SK-N-MC (cell line): Measurements from ENCODE around the gene KRT2.

Experiments
- EZH2 ChIP-seq: fragments of 200-600 bp; sonication (generic); IDR thresholded peaks from one replicate; pipeline ENCODE4 v1.6.1; 2017; ENCODE audit warnings: antibody characterized with exemption
- POLR2AphosphoS5 ChIP-seq: IDR thresholded peaks from 2 replicates; pipeline ENCODE4 v1.6.1; 2012; ENCODE audit warnings: mild to moderate bottlenecking, low read depth, low read length, borderline replicate concordance

DNA sequence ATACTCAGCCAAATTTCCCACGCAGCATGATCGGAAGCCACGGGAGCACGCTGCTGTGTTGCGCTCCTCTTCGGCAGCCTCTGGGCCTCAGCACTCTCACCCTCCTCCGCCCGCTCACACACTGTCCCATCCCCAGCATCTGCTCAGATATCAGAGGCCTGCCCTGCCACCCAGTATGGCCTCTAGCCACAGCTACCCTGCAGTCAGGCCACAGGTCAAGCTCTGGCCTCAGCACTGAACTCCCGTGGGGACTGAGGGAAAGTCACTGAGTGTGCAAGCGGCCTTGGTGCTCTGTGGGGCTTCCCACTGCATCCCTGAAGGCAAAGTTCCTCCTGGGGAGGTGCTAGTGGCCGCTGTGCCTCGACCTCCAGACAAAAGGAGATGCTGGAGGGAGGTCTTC lies 49.3 kb upstream of the KRT2 start:
- TF ChIP-seq POLR2AphosphoS5 (no peak), EZH2 (no peak)
